MG63 (cell line): Measurements from ENCODE around the gene ZEB2. TPM values are rescaled to one million over a fixed set of nuclear protein-coding genes. Genes with fewer than 3 reads are reported as not detected.

Experiments used
- DNase-seq: peaks from one replicate; pipeline ENCODE4 v3.0.0-alpha.2; 2020
- H3K27me3 ChIP-seq: fragments of 250-450 bp; sonication (Bioruptor Pico); 2 replicates; pipeline ENCODE4 v1.5.1; 2020; ENCODE audit warnings: mild to moderate bottlenecking, moderate library complexity
- H3K36me3 ChIP-seq: fragments of 250-450 bp; sonication (Bioruptor Pico); 2 replicates; pipeline ENCODE4 v1.5.1; 2020; ENCODE audit warnings: mild to moderate bottlenecking, moderate library complexity
- H3K4me3 ChIP-seq: fragments of 250-450 bp; sonication (Bioruptor Pico); 2 replicates; pipeline ENCODE4 v1.5.1; 2020; ENCODE audit warnings: mild to moderate bottlenecking, moderate library complexity
- H3K9me3 ChIP-seq: fragments of 250-450 bp; sonication (Bioruptor Pico); 2 replicates; pipeline ENCODE4 v1.5.1; 2020; ENCODE audit warnings: mild to moderate bottlenecking, moderate library complexity
- total RNA-seq: library from RNA; depleted of rRNA; stranded (reverse); fragments of >200 nt; shearing (Covaris generic); gene quantifications from 2 replicates; pipeline ENCODE4 v1.2.3, GENCODE V29; 2014; ENCODE audit warnings: low replicate concordance

ZEB2 gene
- total RNA-seq, 1 experiment from 2014 or later: 13.3 TPM

DNA sequence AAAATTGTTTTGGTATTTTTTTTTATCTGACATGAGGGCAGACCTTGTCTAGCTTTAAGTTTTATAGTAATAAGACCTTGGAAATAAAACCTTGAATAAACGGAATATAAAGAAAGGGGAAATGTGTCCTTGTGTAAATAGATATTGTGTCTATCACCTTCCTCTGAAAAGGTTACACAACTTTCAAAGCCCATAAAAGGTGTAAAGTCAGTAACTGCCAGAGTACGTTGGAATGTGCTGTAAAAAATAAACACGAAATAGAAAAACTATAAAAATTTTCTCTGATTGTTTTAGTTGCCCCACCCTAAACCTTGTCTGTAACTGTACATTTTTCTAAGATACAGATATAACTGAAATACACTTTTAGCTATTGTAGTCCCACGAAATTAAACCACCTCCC, 82.3 kb downstream of the ZEB2 start:
- no peaks in the 10 kb centered on the region; the same call in 1 of the 2 replicates for H3K9me3 ChIP-seq
- H3K27me3 ChIP-seq: no peaks in the 10 kb centered on the region
- DNase-seq: no peak
- peaks cover 29% of the 10 kb centered on the region for H3K36me3 ChIP-seq
- no peak overlapping the region for H3K4me3 ChIP-seq

DNA sequence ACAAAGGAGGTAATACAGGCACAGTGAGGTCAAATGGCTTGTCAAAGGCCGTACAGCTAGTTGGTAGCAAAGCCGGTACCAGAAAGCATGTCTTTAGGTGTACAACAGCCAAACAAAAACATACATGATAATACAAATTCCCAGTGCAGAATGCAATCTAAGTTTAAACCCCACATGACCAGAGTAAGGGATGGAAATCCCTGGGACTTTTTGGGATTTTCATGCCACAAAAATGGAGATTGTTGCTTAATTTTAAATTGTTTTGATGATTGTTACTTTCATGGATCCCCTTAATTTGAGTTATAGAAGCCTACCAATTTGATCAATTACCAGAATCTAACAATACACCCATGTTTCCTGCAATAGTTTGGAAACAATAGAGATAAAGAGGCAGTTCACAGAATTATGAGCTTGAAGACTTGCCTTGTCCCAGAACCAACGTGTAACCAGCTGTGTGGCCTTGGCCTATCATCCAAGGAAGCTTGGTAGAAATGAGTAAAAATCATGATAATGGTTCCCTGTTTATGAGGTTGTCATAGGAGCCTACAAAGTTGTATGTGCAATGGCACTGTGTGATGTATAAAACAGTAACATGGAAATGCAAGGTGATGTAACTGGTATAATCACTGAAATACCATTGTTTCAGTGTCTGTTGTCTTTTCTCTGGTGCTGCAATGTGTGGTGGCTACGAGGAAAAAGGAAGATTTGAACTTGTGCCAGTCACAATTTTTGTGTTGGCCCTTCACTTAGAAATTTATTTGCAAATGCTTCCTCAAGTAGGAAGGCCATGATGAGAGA, 85.3 kb downstream of the ZEB2 start:
- Histone ChIP-seq H3K27me3 (no peaks in the 10 kb centered on the region), H3K36me3 (peaks cover 33% of the 10 kb centered on the region), H3K9me3 (no peaks in the 10 kb centered on the region; the same call in 1 of the 2 replicates), H3K4me3 (no peak overlapping the region)
- DNase-seq: no peak

DNA sequence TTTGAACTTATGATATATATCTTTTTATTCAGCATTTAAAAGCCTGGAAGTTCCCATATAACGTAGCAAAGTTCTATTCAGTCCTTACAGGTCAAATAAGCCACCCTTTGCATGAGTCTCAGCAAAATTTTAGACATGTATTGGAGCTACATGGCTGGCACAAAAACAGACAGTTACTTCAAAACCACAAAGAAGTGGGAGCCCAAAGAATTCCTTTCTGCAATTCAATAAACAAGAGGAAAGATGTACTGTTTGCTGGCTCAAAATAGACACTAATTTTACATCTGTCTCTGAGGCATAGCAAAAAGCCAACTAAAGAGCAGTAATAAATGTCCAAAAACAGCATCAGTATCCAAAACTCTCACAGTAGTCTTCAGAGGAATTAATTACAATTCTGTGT, 87.0 kb downstream of the ZEB2 start:
- DNase-seq: no peak
- H3K4me3 ChIP-seq: no peak overlapping the region
- no peaks in the 10 kb centered on the region; the same call in 1 of the 2 replicates for H3K9me3 ChIP-seq
- H3K36me3 ChIP-seq: peaks cover 46% of the 10 kb centered on the region
- H3K27me3 ChIP-seq: no peaks in the 10 kb centered on the region

DNA sequence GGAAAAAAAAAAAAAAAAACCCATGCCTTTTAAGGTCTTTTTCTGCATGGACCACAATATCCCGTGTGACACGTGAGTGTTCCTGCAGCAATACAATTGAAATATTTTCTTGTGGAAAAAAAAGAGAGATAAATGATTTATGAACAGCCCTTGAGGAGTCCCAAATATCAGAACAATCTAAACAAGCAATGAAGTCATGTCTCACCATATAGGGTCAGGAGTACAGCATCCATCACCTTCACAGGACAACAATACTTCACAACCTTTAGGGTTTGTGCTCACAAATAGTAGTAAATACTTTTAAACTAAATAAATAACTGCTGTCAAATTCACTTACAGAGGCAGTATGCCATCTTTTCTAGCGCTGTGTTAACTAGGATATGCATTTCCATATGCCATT, 87.9 kb downstream of the ZEB2 start:
- no peak for DNase-seq
- H3K9me3 ChIP-seq: no peaks in the 10 kb centered on the region; the same call in 1 of the 2 replicates

DNA sequence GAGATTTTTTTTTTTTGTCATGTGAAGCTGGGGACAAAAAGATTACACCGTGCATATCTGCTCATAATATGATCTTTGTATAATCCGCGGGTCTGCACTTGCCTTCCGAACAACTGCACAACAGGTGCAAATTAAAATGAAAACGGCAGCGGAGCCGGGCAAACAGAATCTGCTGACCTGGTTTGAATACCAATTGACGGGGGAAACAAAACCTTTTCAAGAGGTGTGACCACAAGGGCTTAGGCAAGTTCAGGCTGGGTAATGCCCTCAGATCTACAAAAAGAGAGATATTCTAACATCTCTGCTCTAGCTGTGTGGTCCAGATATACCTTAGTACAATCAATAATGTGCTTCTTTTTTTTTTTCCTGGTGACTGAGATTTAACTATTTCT, 88.5 kb downstream of the ZEB2 start:
- H3K9me3 ChIP-seq: no peaks in the 10 kb centered on the region
- no peak overlapping the region for H3K4me3 ChIP-seq
- peaks cover 49% of the 10 kb centered on the region for H3K36me3 ChIP-seq
- no peaks in the 10 kb centered on the region for H3K27me3 ChIP-seq
- DNase-seq: no peak

More for the DNA sequence above, 87.9 kb downstream of the ZEB2 start:
- Histone ChIP-seq H3K27me3 (no peaks in the 10 kb centered on the region), H3K36me3 (peaks cover 49% of the 10 kb centered on the region), H3K4me3 (no peak overlapping the region)

DNA sequence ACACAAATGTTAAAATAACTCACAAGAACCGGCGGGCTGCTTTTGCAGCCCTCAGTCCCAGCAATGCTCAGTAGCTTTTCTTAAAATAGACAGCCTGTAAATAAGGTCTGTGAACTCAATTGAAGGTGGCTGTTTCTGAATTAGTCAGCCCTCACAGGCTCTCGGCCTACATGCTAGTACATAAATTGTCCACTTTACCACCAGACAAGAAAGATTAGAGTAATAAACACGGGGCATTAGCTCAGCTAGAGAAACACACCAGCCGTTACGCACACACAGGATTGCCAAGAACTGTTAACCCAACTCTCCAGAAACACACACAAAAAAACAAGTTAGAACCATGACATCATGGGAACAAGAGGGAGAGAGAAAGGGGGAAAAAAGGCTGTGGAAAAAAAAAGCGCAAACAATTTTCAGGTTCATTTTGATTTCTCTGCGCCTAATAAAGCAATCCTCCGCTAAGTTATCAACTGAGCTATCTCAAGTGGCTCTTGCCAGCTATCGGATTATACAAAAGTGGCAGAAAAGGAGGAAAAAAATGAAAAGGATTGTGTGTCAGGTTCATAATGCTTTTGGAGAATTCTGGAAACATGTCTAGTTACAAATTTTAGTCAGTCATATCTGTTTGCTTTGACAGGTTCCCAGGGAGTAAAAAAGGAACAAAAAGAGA, 89.1 kb downstream of the ZEB2 start:
- H3K27me3 ChIP-seq: no peaks in the 10 kb centered on the region
- H3K9me3 ChIP-seq: no peaks in the 10 kb centered on the region
- H3K4me3 ChIP-seq: no peak overlapping the region
- no peak for DNase-seq
- peaks cover 47% of the 10 kb centered on the region for H3K36me3 ChIP-seq

DNA sequence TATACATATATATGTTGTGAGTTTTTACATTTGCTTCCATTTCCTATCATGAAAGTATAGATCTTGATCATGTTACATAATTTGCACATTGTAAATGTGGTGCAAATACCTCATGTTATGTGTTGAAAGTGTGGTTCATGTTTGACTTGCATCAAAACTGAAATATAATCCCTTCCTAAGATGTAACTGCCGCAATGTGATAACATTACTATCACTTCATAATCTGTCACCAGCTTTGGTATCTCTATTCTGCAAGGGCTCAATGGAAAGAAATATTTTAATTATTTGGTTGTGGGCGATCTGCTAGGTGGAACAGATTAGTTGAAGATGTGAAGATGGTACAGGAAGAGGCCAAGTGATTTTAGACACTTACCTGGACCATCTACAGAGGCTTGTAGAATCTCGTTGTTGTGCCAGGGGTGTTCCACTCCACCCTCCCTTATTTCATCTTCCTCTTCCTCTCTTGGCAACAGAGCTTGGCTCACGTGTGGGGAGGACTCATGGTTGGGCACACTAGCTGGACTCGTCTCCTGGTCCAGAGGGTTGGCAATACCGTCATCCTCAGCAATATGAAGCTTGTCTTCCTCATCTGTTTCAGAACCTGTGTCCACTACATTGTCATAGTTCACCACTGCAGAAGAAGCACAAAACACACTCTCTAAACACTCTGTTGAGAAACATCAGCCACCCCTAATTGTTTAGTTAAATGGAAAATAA, 90.4 kb downstream of the ZEB2 start:
- H3K4me3 ChIP-seq: no peak overlapping the region
- no peaks in the 10 kb centered on the region for H3K27me3 ChIP-seq
- no peak for DNase-seq
- no peaks in the 10 kb centered on the region for H3K9me3 ChIP-seq
- peaks cover 49% of the 10 kb centered on the region for H3K36me3 ChIP-seq

DNA sequence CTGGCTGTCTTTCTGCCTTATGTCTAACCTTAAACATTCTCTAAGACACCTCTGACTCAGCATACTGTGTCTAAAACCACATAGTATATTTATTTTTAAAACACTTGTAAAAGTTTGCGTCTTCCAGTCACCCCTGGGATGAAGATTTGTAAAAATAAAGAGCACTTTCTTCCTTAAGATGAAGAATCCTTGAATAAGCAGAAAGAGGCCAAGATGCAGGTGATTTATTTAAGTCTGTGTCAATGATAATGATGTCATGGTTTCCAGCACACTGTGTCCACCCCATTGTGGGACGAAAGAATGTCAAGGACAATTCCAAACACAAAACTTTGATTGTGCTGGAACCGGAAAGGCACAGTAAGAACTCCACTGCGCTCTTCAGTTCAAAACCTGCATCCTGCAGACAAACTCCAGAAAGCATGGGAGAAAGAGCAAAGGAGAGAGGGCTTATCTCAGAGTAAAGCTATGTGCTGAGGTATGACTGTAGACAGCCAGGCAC, 92.9 kb downstream of the ZEB2 start:
- H3K36me3 ChIP-seq: peaks cover 60% of the 10 kb centered on the region
- H3K27me3 ChIP-seq: no peaks in the 10 kb centered on the region
- no peak for DNase-seq
- H3K4me3 ChIP-seq: no peak overlapping the region
- H3K9me3 ChIP-seq: no peaks in the 10 kb centered on the region

DNA sequence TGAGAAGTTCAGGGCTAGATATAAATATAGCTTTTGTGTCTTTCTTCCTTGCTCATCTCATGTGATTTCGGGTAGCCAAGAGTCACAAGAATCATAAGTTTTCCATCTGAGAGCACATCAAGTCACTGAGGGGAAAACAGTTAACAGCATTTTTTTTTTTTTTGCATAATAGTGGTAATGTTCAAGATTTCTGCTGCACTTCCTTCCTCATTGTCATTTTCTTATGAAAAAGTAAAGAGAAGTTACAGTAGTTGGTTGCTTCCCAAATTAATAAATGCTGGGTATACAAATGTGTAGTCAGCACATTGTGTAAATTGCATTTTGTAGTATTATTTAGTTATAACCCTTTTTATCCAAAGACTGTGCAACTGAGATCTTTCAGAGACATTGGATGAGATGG, 93.6 kb downstream of the ZEB2 start:
- Histone ChIP-seq H3K9me3 (no peaks in the 10 kb centered on the region), H3K27me3 (no peaks in the 10 kb centered on the region), H3K4me3 (no peak overlapping the region), H3K36me3 (peaks cover 60% of the 10 kb centered on the region)
- no peak for DNase-seq

DNA sequence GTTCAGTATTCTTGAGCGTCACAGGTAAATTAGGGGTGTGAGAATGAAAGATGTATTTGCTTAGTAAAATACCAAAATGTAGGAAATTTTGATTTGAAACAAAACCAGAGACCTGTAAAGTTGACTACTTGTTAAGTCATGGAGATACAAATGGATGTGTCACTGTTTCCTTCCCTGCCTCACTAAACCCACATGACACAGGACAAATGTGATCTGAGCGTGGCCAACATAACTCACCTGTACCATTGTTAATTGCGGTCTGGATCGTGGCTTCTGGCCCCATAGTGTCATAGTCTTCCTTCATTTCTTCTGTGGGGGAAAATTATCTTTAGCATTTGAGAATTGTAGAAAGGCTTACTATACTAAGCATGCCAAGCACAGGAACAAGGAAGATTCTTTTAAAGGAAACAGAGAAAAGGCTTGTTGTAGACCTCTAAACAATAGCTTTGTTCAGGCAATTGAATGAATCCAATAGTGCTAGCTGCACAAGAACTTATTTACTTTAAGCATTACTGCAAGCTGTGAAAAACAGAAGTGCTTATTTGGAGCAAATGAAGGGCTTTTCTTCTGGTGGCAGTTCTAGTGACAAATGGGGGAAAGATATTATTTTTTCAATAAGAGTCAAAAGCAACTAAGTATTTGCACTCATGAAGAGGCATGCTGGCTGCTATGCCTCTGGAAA, 95.2 kb downstream of the ZEB2 start:
- peaks cover 70% of the 10 kb centered on the region for H3K36me3 ChIP-seq
- DNase-seq: no peak

DNA sequence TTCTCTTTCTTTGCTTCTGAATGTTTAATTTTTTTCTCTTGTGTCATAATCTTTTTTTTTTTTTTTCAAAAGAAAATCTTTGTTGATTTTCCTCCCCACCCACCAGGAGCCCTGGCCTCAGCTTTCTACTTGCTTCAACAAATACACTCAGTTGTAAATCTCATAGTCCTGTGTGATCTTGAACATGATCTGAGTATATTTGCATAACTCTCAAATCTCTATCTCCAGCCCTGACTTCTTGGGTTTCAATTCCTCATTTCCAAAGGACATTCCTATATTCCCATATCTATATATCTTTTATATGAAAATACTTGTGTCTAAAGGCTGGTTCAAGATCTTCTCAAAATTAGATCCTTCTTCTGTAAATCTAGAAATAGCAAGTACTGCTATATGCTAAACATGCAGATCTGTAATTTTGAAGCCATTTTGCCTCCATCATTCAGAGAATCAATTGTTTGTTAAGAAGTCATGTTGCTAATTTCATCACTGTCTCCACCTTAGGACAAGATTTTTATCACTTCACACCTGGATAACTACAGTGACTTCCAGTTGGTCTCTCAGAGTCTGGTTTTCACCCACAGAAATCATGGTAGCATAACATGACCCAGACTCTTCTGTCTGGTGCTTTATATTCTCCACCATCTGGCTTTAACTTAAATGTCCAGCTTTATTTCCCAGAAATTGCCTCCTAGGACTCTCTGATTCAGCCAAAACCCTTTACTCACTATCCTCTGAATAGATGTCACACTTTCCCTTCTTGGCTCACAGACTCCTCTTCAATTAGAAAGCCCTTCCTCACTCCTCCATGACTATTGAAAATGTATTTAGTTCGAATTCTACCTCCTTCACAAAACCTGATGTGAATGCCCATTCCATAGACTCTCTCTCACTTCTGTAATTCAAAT, 98.1 kb downstream of the ZEB2 start:
- Histone ChIP-seq H3K4me3 (no peak overlapping the region), H3K9me3 (no peaks in the 10 kb centered on the region), H3K36me3 (peaks cover 63% of the 10 kb centered on the region), H3K27me3 (no peaks in the 10 kb centered on the region)
- DNase-seq: no peak

More for the DNA sequence above, 95.2 kb downstream of the ZEB2 start:
- no peaks in the 10 kb centered on the region for H3K9me3 ChIP-seq
- H3K27me3 ChIP-seq: no peaks in the 10 kb centered on the region
- no peak overlapping the region for H3K4me3 ChIP-seq

DNA sequence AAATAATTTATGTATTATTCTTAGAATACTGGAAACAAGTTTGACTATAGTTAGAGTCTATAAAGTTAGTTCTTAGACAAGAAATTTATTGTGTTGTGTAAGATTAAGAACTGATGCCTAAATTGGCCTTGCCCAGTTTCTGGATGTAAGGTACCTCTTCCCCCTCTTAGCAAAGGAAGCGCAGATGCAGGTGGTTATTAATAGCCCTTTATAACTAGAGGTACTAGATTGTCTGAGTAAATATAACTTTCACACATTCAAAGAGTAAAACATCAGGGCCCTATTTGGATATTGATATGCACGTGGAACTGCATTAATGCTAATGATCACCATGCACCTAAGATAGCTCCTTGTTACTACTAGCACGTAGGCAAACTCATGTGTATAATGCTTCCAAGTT, 100.7 kb downstream of the ZEB2 start:
- no peak overlapping the region for H3K4me3 ChIP-seq
- peaks cover 51% of the 10 kb centered on the region for H3K36me3 ChIP-seq
- H3K27me3 ChIP-seq: no peaks in the 10 kb centered on the region
- DNase-seq: no peak
- no peaks in the 10 kb centered on the region for H3K9me3 ChIP-seq

DNA sequence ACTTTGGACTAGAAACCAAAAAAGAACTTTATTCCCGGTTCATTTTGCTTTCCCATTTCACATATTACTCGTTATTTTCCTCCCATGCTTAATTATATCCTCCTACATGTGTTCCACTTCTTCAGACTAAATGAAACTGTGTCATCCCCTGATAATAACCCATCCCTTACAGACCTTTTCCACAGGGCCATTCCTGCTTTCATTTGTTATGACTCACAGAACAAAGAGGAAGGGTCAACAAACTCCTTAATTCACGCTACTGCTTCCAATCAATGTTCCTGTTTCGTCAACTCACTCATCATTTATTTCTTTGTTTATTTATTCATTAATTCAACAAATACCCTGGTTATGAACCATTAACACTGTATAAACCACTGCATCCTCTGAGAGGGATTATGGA, 104.5 kb downstream of the ZEB2 start:
- no peaks in the 10 kb centered on the region for H3K9me3 ChIP-seq
- no peak for DNase-seq
- H3K36me3 ChIP-seq: peaks cover 30% of the 10 kb centered on the region
- H3K4me3 ChIP-seq: no peak overlapping the region
- H3K27me3 ChIP-seq: no peaks in the 10 kb centered on the region

DNA sequence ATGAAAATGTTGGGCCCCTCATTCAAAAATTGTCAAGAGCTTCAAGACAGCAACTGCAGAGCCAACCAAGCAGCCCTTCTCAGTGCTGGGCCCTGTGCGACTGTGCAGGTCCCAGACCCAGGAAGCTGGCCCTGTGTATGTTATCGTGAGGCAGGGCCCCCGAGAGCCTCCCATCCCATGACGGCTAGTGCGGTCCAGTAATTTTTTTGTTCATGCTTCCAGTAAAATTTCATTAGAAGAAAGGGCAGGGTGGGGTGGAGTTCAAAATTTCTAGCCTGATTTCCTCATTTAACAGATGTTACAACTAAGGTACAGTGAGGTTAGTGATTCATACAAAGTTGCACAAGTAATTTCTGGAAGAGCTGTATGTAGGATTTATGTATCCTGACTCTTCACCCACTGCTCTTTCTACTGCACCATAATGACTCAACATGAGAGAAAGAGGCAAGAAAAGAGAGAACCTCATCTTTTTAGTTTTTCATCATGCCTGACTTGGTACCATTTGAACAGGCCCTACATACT, 105.5 kb downstream of the ZEB2 start:
- no peaks in the 10 kb centered on the region for H3K9me3 ChIP-seq
- no peaks in the 10 kb centered on the region for H3K27me3 ChIP-seq
- H3K4me3 ChIP-seq: no peak overlapping the region
- DNase-seq: no peak
- H3K36me3 ChIP-seq: peaks cover 32% of the 10 kb centered on the region

DNA sequence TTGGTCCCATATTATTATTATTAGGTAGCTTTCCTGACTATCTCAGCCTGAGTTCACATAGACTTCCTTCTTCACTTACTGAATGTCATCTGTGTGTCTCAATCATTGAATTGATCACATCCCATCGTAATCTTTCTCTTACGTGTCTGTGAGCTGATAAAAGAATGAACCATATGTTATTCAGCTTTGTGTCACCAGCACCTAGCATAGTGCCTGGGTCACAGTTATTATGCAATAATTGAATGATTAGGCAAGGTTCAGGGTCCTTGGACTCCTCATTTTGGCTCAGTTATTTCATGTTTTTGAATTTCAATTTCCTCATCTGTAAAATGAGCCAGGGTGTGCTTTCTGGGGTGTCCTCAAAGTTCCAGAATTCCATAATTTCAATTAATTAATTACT, 107.2 kb downstream of the ZEB2 start:
- Histone ChIP-seq H3K27me3 (no peaks in the 10 kb centered on the region), H3K4me3 (no peak overlapping the region), H3K36me3 (peaks cover 42% of the 10 kb centered on the region), H3K9me3 (no peaks in the 10 kb centered on the region)
- no peak for DNase-seq

DNA sequence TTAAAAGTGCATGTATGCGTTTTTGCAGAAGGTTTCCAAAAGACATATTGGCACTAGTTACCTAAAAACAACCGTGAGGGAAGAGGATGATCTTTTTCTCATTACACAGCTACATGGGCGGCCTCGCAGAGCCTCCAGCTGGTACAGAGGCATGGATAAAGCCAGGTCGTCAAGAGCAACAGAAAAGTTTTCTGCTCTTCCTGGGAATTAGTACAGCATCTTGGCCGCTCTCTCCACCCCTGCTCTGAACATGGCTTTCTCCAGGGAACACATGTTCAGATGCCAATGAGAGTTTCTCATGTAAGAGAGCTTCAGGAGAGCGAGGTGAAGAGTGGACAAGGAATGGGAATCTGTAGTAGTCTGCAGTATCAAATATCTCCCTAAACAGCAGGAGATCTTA, 108.4 kb downstream of the ZEB2 start:
- Histone ChIP-seq H3K36me3 (peaks cover 38% of the 10 kb centered on the region), H3K4me3 (no peak overlapping the region), H3K9me3 (no peaks in the 10 kb centered on the region), H3K27me3 (no peaks in the 10 kb centered on the region)
- DNase-seq: no peak
